Dendritic cell treated with granulocyte-macrophage colony-stimulating factor and Interleukin-4, amounts not matched to agents 40 ng/mL and 50 ng/mL, for 4 days (primary cell): ENCODE data around the gene FOXN1.
"Not testable (repeated sequence)": the region's sequence is repeated elsewhere in the genome, so short reads cannot be mapped to it uniquely, and the experiment has no call there.

ENCODE experiments used
- H3K27ac Mint-ChIP-seq: one replicate; pipeline ENCODE4 v1.8.0; 2022; ENCODE audit warnings: mild to moderate bottlenecking, mixed read lengths
- H3K27me3 Mint-ChIP-seq: one replicate; pipeline ENCODE4 v1.8.0; 2022; ENCODE audit warnings: mild to moderate bottlenecking, mixed read lengths
- H3K36me3 Mint-ChIP-seq: one replicate; pipeline ENCODE4 v1.8.0; 2022; ENCODE audit warnings: low read depth, mixed read lengths
- H3K4me1 Mint-ChIP-seq: one replicate; pipeline ENCODE4 v1.8.0; 2022; ENCODE audit warnings: low read depth, mixed read lengths
- H3K4me3 Mint-ChIP-seq: one replicate; pipeline ENCODE4 v1.8.0; 2022; ENCODE audit warnings: mild to moderate bottlenecking, moderate library complexity, mixed read lengths
- H3K9me3 Mint-ChIP-seq: one replicate; pipeline ENCODE4 v1.8.0; 2022; ENCODE audit warnings: mixed read lengths
- intact Hi-C: fragments of 100-400 bp; cut with micrococcal nuclease; formaldehyde crosslinking; loops from one replicate; pipeline ENCODE4 v1.15.0; 2022

The FOXN1 gene

DNA sequence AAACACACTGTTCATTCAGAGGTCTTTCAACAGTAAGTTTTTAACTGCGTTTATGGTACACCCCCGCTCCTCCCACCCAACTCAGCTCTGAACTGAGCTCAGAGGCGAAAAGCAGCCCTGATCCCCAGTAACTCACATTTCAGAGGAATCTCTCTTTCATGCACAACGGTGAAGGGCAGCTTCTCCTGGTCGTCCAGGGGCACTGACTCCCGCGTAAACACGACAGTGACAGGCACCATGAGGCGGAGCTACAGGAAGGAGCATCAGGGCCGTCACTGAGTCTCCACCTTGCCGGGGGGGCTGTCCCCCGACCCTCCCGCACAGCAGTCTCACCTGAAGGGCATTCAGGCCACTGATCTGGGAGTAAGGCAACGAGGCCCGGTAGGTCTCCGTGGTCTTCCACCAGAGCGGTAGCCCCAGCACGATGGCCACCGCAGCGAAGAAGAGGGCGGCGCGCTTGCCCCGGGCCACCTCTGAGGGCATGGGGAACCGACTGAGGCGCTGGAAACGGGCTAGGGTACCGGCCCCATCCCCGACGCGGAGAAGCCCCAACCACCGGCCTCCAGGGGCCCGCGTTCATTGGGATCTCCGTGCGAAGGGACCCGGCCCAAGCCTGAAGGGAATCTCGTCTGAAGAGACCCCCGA, 64.7 kb downstream of the FOXN1 start:
- Mint-ChIP-seq H3K9me3 (no peaks in the 10 kb centered on the region), H3K36me3 (peaks cover 47% of the 10 kb centered on the region), H3K4me1 (peaks cover 36% of the 10 kb centered on the region), H3K4me3 (peak overlapping the region; percentile 97), H3K27ac (peak overlapping the region; percentile 93), H3K27me3 (peaks cover 10% of the 10 kb centered on the region)
- intact Hi-C loops = no loop called here

GRCh38 chr17:28571361-28572122, 65.4 kb downstream of the FOXN1 start, which contains the start of gene PIGS:
Gene PIGS (minus strand): TSS chr17:28571524. CDS start chr17:28571496, 28 bp downstream.
- intact Hi-C loops = no loop called here
- Mint-ChIP-seq H3K27me3 (peaks cover 15% of the 10 kb centered on the region), H3K4me3 (peak within 1 kb of the TSS; percentile 97), H3K36me3 (peaks cover 47% of the 10 kb centered on the region), H3K4me1 (peaks cover 43% of the 10 kb centered on the region), H3K9me3 (no peaks in the 10 kb centered on the region), H3K27ac (peak within 1 kb of the TSS; percentile 93)

GRCh38 chr17:28572259-28573039, 66.3 kb downstream of the FOXN1 start:
- Mint-ChIP-seq H3K27ac (no peak overlapping the region), H3K36me3 (peaks cover 55% of the 10 kb centered on the region), H3K4me1 (peaks cover 47% of the 10 kb centered on the region), H3K27me3 (peaks cover 15% of the 10 kb centered on the region), H3K4me3 (no peak overlapping the region), H3K9me3 (no peaks in the 10 kb centered on the region)
- intact Hi-C loops = no loop called here

GRCh38 chr17:28573040-28573380, 66.9 kb downstream of the FOXN1 start:
- no peak overlapping the region for H3K4me3 Mint-ChIP-seq
- H3K4me1 Mint-ChIP-seq = peaks cover 41% of the 10 kb centered on the region
- peaks cover 15% of the 10 kb centered on the region for H3K27me3 Mint-ChIP-seq
- H3K36me3 Mint-ChIP-seq = peaks cover 60% of the 10 kb centered on the region
- H3K27ac Mint-ChIP-seq = no peak overlapping the region
- intact Hi-C loops = no loop called here
- no peaks in the 10 kb centered on the region for H3K9me3 Mint-ChIP-seq

DNA sequence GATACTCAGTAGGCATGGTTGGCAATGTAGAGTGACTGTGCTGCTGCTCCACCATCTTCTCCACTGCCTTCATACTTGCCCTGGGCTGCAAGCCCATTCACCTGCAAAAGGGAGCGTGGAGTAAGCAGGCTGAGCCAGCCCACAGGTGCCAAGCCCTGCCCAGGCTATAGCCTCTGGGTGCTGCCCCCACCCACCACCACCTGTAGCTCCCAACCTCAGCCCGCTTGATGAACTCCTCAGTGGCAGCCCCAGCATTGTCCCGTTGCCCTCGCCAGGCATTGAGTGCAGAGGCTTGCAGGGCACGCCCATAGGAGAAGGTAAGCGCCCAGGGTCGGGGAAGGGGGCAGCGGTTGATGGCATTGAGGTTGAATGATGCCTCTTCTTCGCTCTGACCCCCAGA, 67.4 kb downstream of the FOXN1 start:
- H3K4me1 Mint-ChIP-seq = peaks cover 36% of the 10 kb centered on the region
- no peak overlapping the region for H3K4me3 Mint-ChIP-seq
- intact Hi-C loops = no loop called here
- H3K27ac Mint-ChIP-seq = no peak overlapping the region
- peaks cover 15% of the 10 kb centered on the region for H3K27me3 Mint-ChIP-seq
- no peaks in the 10 kb centered on the region for H3K9me3 Mint-ChIP-seq
- H3K36me3 Mint-ChIP-seq = peaks cover 65% of the 10 kb centered on the region

DNA sequence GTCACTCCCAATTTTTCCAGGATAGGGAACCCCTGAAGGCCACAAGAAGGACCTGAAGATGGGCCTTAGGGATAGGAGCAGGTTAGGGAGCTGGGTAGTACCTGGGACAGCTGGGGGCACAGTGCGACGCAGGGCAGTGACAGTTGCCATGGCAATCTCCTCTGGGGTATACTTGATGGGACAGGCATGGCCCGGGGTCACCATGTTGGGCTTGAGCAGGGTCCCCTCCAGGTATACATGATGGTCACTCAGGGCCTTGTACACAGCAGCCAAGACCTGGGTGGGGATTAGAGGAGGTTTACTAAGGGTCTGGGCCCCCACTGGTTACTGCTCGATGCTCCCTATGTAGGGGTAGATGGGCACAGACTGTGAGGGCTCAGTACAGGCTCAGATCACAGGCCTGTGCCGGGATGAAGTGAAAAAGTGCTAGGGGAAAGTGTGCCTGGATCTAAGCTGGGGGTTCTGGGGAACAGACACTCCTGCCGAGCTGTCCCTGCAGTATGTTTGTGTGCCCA, 67.9 kb downstream of the FOXN1 start:
- Mint-ChIP-seq H3K9me3 (no peaks in the 10 kb centered on the region), H3K36me3 (peaks cover 70% of the 10 kb centered on the region), H3K4me1 (peaks cover 34% of the 10 kb centered on the region), H3K27me3 (peaks cover 15% of the 10 kb centered on the region), H3K27ac (no peak overlapping the region), H3K4me3 (no peak overlapping the region)
- intact Hi-C loops = no loop called here

DNA sequence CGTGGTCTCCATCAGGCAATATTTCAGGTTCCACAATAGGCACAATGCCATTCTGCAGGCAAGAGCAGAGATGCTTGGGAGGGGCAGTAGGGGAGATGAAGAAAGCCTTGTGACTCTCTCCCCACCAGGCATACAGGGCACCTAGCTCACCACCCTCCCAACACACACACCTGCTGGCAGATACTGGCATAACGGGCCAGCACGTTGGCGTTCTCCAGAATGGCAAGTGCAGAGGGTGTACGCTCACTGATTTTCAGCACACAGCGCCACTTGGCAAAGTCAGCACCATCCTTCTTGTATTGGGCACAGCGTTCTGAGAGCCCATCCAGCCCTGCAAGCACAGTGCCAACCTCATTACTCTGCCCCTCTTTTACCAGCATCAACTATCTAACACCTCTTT, 68.4 kb downstream of the FOXN1 start:
- no peaks in the 10 kb centered on the region for H3K9me3 Mint-ChIP-seq
- no peak overlapping the region for H3K4me3 Mint-ChIP-seq
- H3K36me3 Mint-ChIP-seq = peaks cover 75% of the 10 kb centered on the region
- intact Hi-C loops = no loop called here
- no peak overlapping the region for H3K27ac Mint-ChIP-seq
- H3K27me3 Mint-ChIP-seq = peaks cover 15% of the 10 kb centered on the region
- H3K4me1 Mint-ChIP-seq = peaks cover 31% of the 10 kb centered on the region

- H3K4me3 Mint-ChIP-seq = no peak overlapping the region
- H3K4me1 Mint-ChIP-seq = peaks cover 26% of the 10 kb centered on the region
- intact Hi-C loops = no loop called here
- no peak overlapping the region for H3K27ac Mint-ChIP-seq
- peaks cover 15% of the 10 kb centered on the region for H3K27me3 Mint-ChIP-seq
- H3K36me3 Mint-ChIP-seq = peaks cover 76% of the 10 kb centered on the region
- H3K9me3 Mint-ChIP-seq = no peaks in the 10 kb centered on the region
Measured at GRCh38 chr17:28575126-28575795, 69.1 kb downstream of the FOXN1 start.

- peak overlapping the region; percentile 74 for H3K4me3 Mint-ChIP-seq
- H3K27me3 Mint-ChIP-seq = peaks cover 15% of the 10 kb centered on the region
- peak overlapping the region; percentile 17 for H3K27ac Mint-ChIP-seq
- peaks cover 78% of the 10 kb centered on the region for H3K36me3 Mint-ChIP-seq
- peaks cover 26% of the 10 kb centered on the region for H3K4me1 Mint-ChIP-seq
- intact Hi-C loops, H3K9me3 Mint-ChIP-seq: not testable (repeated sequence)
Measured at GRCh38 chr17:28576016-28576415, 69.9 kb downstream of the FOXN1 start.

GRCh38 chr17:28576758-28577465, 70.8 kb downstream of the FOXN1 start, which contains the start of gene ALDOC:
Gene ALDOC (minus strand): TSS chr17:28576895. CDS start chr17:28575532, 1,363 bp downstream.
- Mint-ChIP-seq H3K36me3 (peaks cover 72% of the 10 kb centered on the region), H3K27me3 (peaks cover 15% of the 10 kb centered on the region), H3K4me3 (peak within 1 kb of the TSS; percentile 74), H3K9me3 (no peaks in the 10 kb centered on the region), H3K27ac (peak within 1 kb of the TSS; percentile 17), H3K4me1 (peaks cover 26% of the 10 kb centered on the region)
- intact Hi-C loops = no loop called here

DNA sequence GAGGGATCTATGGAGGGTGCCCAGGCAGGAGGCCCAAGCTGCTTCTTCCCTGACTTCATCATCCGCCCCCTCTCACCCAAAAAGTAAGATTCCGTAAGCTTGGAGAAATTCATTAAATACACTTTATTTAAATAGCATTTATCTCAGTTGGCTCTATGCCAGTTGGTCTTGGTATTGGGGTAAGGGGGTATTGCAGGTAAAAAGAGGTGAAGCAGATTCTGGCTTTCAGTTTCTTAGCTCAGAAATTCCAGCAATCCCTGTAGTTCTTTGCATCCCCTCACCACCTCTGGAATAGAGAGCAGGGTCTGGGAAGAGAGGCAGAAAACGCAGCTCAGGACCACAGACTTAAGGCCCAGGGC, 71.3 kb downstream of the FOXN1 start:
- no peak overlapping the region for H3K27ac Mint-ChIP-seq
- H3K36me3 Mint-ChIP-seq = peaks cover 72% of the 10 kb centered on the region
- H3K9me3 Mint-ChIP-seq = no peaks in the 10 kb centered on the region
- no peak overlapping the region for H3K4me3 Mint-ChIP-seq
- intact Hi-C loops = no loop called here
- H3K4me1 Mint-ChIP-seq = peaks cover 21% of the 10 kb centered on the region
- H3K27me3 Mint-ChIP-seq = peaks cover 15% of the 10 kb centered on the region

GRCh38 chr17:28578246-28579195, 72.4 kb downstream of the FOXN1 start:
- peaks cover 9% of the 10 kb centered on the region for H3K27me3 Mint-ChIP-seq
- no peak overlapping the region for H3K4me3 Mint-ChIP-seq
- H3K9me3 Mint-ChIP-seq = no peaks in the 10 kb centered on the region
- H3K4me1 Mint-ChIP-seq = peaks cover 16% of the 10 kb centered on the region
- intact Hi-C loops = no loop called here
- H3K36me3 Mint-ChIP-seq = peaks cover 62% of the 10 kb centered on the region
- H3K27ac Mint-ChIP-seq = no peak overlapping the region
